ENCODE results near the gene ZNF407. TPM values are rescaled to one million over a fixed set of nuclear protein-coding genes. Genes with fewer than 3 reads are reported as not detected.

The ZNF407 gene
- total and polyA plus RNA-seq, 2 experiments from 2014 or later: 2.1 to 10.4 TPM

DNA sequence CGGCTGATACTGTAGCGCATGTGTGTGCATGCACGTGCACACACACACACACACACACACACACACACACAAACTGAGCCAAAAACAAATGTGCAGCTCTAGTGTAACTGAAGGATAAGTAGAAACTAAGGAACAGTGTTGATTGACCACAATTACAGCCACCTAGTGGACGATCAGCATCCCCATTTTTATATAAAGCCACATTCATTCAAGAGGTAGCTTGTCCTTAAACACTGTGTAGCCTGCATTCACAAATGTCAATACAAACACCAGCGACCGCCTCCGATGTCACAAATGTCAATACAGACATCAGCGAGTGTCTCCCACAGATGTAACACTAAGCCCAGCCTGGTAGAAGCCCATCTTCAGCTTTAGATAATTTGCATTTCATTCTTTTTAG, 443.9 kb downstream of the ZNF407 start:
- no peaks in the 10 kb centered on the region for H3K27me3 ChIP-seq (ENCODE audit: insufficient read depth)
- H2AFZ ChIP-seq: no peak overlapping the region
- ATAC-seq (peak; percentile 72), DNase-seq (ENCODE audit: low spot score) (peak; percentile 52)
- H3K4me1 ChIP-seq (ENCODE audit: insufficient read depth): peaks cover 9% of the 10 kb centered on the region; the same call in 1 of the 2 replicates
- H3K9me3 Mint-ChIP-seq: no peaks in the 10 kb centered on the region
- H3K36me3 ChIP-seq (ENCODE audit: insufficient read depth): no peaks in the 10 kb centered on the region
- H3K4me2 ChIP-seq: no peak overlapping the region
- no peak overlapping the region for H3K27ac Mint-ChIP-seq
- no peak overlapping the region; the same call in 1 of the 2 replicates for H3K27ac ChIP-seq (ENCODE audit: low read depth)
- no peaks in the 10 kb centered on the region for H3K36me3 Mint-ChIP-seq (ENCODE audit: low read depth)
- H3K4me1 Mint-ChIP-seq: peaks cover 8% of the 10 kb centered on the region
- no peak overlapping the region for H3K4me3 ChIP-seq
- TF ChIP-seq ZNF114 (CRISPR knock-in tag; IDR thresholded peaks at IDR 0.05) (no peak), EZH2 (IDR thresholded peaks at IDR 0.05; ENCODE audit: low read depth, unreplicated experiment) (no peak), JUNB (IDR thresholded peaks at IDR 0.05; ENCODE audit: unreplicated experiment) (no peak), EZH2phosphoT487 (IDR thresholded peaks at IDR 0.05; ENCODE audit: unreplicated experiment) (no peak)
- TF ChIP-seq, protein P1, sequence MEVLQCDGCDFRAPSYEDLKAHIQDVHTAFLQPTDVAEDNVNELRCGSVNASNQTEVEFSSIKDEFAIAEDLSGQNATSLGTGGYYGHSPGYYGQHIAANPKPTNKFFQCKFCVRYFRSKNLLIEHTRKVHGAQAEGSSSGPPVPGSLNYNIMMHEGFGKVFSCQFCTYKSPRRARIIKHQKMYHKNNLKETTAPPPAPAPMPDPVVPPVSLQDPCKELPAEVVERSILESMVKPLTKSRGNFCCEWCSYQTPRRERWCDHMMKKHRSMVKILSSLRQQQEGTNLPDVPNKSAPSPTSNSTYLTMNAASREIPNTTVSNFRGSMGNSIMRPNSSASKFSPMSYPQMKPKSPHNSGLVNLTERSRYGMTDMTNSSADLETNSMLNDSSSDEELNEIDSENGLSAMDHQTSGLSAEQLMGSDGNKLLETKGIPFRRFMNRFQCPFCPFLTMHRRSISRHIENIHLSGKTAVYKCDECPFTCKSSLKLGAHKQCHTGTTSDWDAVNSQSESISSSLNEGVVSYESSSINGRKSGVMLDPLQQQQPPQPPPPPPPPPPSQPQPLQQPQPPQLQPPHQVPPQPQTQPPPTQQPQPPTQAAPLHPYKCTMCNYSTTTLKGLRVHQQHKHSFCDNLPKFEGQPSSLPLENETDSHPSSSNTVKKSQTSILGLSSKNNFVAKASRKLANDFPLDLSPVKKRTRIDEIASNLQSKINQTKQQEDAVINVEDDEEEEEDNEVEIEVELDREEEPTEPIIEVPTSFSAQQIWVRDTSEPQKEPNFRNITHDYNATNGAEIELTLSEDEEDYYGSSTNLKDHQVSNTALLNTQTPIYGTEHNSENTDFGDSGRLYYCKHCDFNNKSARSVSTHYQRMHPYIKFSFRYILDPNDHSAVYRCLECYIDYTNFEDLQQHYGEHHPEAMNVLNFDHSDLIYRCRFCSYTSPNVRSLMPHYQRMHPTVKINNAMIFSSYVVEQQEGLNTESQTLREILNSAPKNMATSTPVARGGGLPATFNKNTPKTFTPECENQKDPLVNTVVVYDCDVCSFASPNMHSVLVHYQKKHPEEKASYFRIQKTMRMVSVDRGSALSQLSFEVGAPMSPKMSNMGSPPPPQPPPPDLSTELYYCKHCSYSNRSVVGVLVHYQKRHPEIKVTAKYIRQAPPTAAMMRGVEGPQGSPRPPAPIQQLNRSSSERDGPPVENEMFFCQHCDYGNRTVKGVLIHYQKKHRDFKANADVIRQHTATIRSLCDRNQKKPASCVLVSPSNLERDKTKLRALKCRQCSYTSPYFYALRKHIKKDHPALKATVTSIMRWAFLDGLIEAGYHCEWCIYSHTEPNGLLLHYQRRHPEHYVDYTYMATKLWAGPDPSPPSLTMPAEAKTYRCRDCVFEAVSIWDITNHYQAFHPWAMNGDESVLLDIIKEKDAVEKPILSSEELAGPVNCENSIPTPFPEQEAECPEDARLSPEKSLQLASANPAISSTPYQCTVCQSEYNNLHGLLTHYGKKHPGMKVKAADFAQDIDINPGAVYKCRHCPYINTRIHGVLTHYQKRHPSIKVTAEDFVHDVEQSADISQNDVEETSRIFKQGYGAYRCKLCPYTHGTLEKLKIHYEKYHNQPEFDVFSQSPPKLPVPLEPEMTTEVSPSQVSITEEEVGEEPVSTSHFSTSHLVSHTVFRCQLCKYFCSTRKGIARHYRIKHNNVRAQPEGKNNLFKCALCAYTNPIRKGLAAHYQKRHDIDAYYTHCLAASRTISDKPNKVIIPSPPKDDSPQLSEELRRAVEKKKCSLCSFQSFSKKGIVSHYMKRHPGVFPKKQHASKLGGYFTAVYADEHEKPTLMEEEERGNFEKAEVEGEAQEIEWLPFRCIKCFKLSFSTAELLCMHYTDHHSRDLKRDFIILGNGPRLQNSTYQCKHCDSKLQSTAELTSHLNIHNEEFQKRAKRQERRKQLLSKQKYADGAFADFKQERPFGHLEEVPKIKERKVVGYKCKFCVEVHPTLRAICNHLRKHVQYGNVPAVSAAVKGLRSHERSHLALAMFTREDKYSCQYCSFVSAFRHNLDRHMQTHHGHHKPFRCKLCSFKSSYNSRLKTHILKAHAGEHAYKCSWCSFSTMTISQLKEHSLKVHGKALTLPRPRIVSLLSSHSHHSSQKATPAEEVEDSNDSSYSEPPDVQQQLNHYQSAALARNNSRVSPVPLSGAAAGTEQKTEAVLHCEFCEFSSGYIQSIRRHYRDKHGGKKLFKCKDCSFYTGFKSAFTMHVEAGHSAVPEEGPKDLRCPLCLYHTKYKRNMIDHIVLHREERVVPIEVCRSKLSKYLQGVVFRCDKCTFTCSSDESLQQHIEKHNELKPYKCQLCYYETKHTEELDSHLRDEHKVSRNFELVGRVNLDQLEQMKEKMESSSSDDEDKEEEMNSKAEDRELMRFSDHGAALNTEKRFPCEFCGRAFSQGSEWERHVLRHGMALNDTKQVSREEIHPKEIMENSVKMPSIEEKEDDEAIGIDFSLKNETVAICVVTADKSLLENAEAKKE (CRISPR knock-in tag; IDR thresholded peaks at IDR 0.05): no peak
- TF ChIP-seq, protein P2, sequence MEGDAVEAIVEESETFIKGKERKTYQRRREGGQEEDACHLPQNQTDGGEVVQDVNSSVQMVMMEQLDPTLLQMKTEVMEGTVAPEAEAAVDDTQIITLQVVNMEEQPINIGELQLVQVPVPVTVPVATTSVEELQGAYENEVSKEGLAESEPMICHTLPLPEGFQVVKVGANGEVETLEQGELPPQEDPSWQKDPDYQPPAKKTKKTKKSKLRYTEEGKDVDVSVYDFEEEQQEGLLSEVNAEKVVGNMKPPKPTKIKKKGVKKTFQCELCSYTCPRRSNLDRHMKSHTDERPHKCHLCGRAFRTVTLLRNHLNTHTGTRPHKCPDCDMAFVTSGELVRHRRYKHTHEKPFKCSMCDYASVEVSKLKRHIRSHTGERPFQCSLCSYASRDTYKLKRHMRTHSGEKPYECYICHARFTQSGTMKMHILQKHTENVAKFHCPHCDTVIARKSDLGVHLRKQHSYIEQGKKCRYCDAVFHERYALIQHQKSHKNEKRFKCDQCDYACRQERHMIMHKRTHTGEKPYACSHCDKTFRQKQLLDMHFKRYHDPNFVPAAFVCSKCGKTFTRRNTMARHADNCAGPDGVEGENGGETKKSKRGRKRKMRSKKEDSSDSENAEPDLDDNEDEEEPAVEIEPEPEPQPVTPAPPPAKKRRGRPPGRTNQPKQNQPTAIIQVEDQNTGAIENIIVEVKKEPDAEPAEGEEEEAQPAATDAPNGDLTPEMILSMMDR (conservative IDR thresholded peaks at IDR 0.05; ENCODE audit: low read depth in 2 of 2): peak; percentile 53 to 63
- no peaks in the 10 kb centered on the region for H4K20me1 ChIP-seq (replicated peaks; ENCODE audit: insufficient read depth)
- no peaks in the 10 kb centered on the region for H3F3A ChIP-seq (replicated peaks; ENCODE audit: low read depth)
- H3K9me2 ChIP-seq (ENCODE audit: insufficient read depth): no peaks in the 10 kb centered on the region
- H3K27me3 Mint-ChIP-seq (ENCODE audit: insufficient read depth, low read depth, poor library complexity): no peaks in the 10 kb centered on the region
- no peaks in the 10 kb centered on the region for H3K79me2 ChIP-seq (replicated peaks; ENCODE audit: insufficient read depth)
- H3K4me3 Mint-ChIP-seq: no peak overlapping the region
